PC-9 (cell line): Measurements from ENCODE around the gene PPP2R2B. TPM values are rescaled to one million over a fixed set of nuclear protein-coding genes. Genes with fewer than 3 reads are reported as not detected.

Experiments
- BruUV-seq: library from RNA; stranded (reverse); fragments of 400-500 nt; replicated peaks from 2 replicates; lab custom pipeline; 2021; lab: Mats Ljungman, UMichigan
- CTCF ChIA-PET: fragments of 300-600 bp; sonication (Branson Sonifier 250); formaldehyde crosslinking; loops from one replicate; lab custom pipeline; 2022; ENCODE audit warnings: antibody characterized with exemption; lab: Charles Lee
- POLR2A ChIA-PET: fragments of 300-600 bp; sonication (Branson Sonifier 250); formaldehyde crosslinking; loops from one replicate; lab custom pipeline; 2022; ENCODE audit warnings: antibody characterized with exemption; ENCODE audit not compliant: unreplicated experiment; lab: Charles Lee
- DNase-seq, 2 experiments: peaks; one replicate each; pipeline versions ENCODE4 v3.0.0 to v3.0.0-alpha.2; 2015 to 2022; ENCODE audit warnings: mixed read lengths in 1 of 2
- H2AFZ ChIP-seq: fragments of 200-600 bp; sonication (generic); 2 replicates; pipeline ENCODE4 v1.8.1; 2017; ENCODE audit warnings: antibody characterized with exemption
- H3F3A ChIP-seq: fragments of 200-600 bp; sonication (generic); 2 replicates; pipeline ENCODE4 v1.8.1; 2017; ENCODE audit warnings: antibody characterized with exemption, mild to moderate bottlenecking, low read depth; ENCODE audit not compliant: insufficient read depth
- H3K27ac ChIP-seq: fragments of 200-600 bp; sonication (generic); 2 replicates; pipeline ENCODE4 v1.6.1; 2016; ENCODE audit warnings: mixed run types
- H3K27me3 ChIP-seq: fragments of 200-600 bp; sonication (generic); 2 replicates; pipeline ENCODE4 v1.6.1; 2016; ENCODE audit warnings: low read depth, mixed run types; ENCODE audit not compliant: insufficient read depth
- H3K36me3 ChIP-seq: fragments of 200-600 bp; sonication (generic); 2 replicates; pipeline ENCODE4 v1.6.1; 2016; ENCODE audit warnings: low read depth, mixed run types
- H3K4me1 ChIP-seq: fragments of 200-600 bp; sonication (generic); replicated peaks from 2 replicates; pipeline ENCODE4 v1.6.1; 2016; ENCODE audit warnings: mixed run types; ENCODE audit not compliant: insufficient read depth
- H3K4me2 ChIP-seq: fragments of 200-600 bp; sonication (generic); 2 replicates; pipeline ENCODE4 v1.6.1; 2017; ENCODE audit warnings: mixed run types
- H3K4me3 ChIP-seq: fragments of 200-600 bp; sonication (generic); 2 replicates; pipeline ENCODE4 v1.6.1; 2016; ENCODE audit warnings: mixed run types
- H3K79me2 ChIP-seq: fragments of 200-600 bp; sonication (generic); 2 replicates; pipeline ENCODE4 v1.6.1; 2017; ENCODE audit warnings: low read depth, mixed run types
- H3K9me2 ChIP-seq: fragments of 200-600 bp; sonication (generic); 2 replicates; pipeline ENCODE4 v1.8.1; 2017; ENCODE audit warnings: mild to moderate bottlenecking; ENCODE audit not compliant: insufficient read depth
- H3K9me3 ChIP-seq: fragments of 200-600 bp; sonication (generic); 2 replicates; pipeline ENCODE4 v1.8.1; 2016; ENCODE audit warnings: low read depth; ENCODE audit not compliant: insufficient read depth
- H4K20me1 ChIP-seq: fragments of 200-600 bp; sonication (generic); 2 replicates; pipeline ENCODE4 v1.8.1; 2017; ENCODE audit not compliant: insufficient read depth
- CTCF ChIP-seq: fragments of 200-600 bp; sonication (generic); conservative IDR thresholded peaks from 2 replicates; pipeline ENCODE4 v1.6.1; 2017; ENCODE audit warnings: mixed run types, antibody characterized with exemption, mild to moderate bottlenecking, moderate library complexity
- EZH2 ChIP-seq: fragments of 200-600 bp; sonication (generic); IDR thresholded peaks from 2 replicates; pipeline ENCODE4 v1.8.0; 2017; ENCODE audit warnings: antibody characterized with exemption, low read depth
- intact Hi-C: fragments of 100-400 bp; cut with micrococcal nuclease; formaldehyde crosslinking; loops from one replicate; pipeline ENCODE4 v1.10.0; 2022; ENCODE audit not compliant: unreplicated experiment
- total RNA-seq: library from RNA; stranded (reverse); gene quantifications from 2 replicates; pipeline ENCODE4 v1.2.3, GENCODE V29; 2021

Gene PPP2R2B
- total RNA-seq, 1 experiment from 2014 or later: not detected

- Histone ChIP-seq H2AFZ (no peak overlapping the region), H3K9me3 (no peaks in the 10 kb centered on the region), H3K27me3 (no peaks in the 10 kb centered on the region), H3K4me2 (no peak overlapping the region; the same call in 1 of the 2 replicates), H3K79me2 (no peaks in the 10 kb centered on the region), H3K9me2 (no peaks in the 10 kb centered on the region; the same call in 1 of the 2 replicates), H3F3A (peaks cover 8% of the 10 kb centered on the region; the same call in 1 of the 2 replicates), H3K36me3 (no peaks in the 10 kb centered on the region; the same call in 1 of the 2 replicates), H3K4me1 (peaks cover 17% of the 10 kb centered on the region), H4K20me1 (no peaks in the 10 kb centered on the region), H3K4me3 (no peak overlapping the region), H3K27ac (peak overlapping the region; percentile 1; the same call in 1 of the 2 replicates)
- CTCF ChIA-PET: no interaction called here
- intact Hi-C loops: no loop called here
- TF ChIP-seq CTCF (no peak), EZH2 (no peak)
- POLR2A ChIA-PET: no interaction called here
- peak in 1 of 2 experiments; percentile 25 for DNase-seq
- no TSS peak for BruUV-seq
Measured at GRCh38 chr5:146722361-146722779, 156.2 kb downstream of the PPP2R2B start.

GRCh38 chr5:146721073-146721815 is 157.3 kb downstream of the PPP2R2B start:
- Histone ChIP-seq H3K27ac (no peak overlapping the region), H3K9me2 (no peaks in the 10 kb centered on the region; the same call in 1 of the 2 replicates), H3K9me3 (no peaks in the 10 kb centered on the region), H3F3A (peaks cover 8% of the 10 kb centered on the region; the same call in 1 of the 2 replicates), H4K20me1 (no peaks in the 10 kb centered on the region), H2AFZ (no peak overlapping the region), H3K27me3 (no peaks in the 10 kb centered on the region), H3K4me3 (no peak overlapping the region), H3K4me1 (peaks cover 17% of the 10 kb centered on the region), H3K79me2 (no peaks in the 10 kb centered on the region), H3K36me3 (no peaks in the 10 kb centered on the region; the same call in 1 of the 2 replicates), H3K4me2 (no peak overlapping the region; the same call in 1 of the 2 replicates)
- TF ChIP-seq CTCF (no peak), EZH2 (no peak)
- BruUV-seq: no TSS peak
- POLR2A ChIA-PET: no interaction called here
- no peak for DNase-seq
- CTCF ChIA-PET: no interaction called here
- intact Hi-C loops: no loop called here

GRCh38 chr5:146720107-146720506 is 158.4 kb downstream of the PPP2R2B start:
- intact Hi-C loops: no loop called here
- CTCF ChIA-PET: no interaction called here
- TF ChIP-seq CTCF: no peak
- no peak for TF ChIP-seq EZH2
- no peak overlapping the region for H3K4me2 ChIP-seq
- no peaks in the 10 kb centered on the region for H3K27me3 ChIP-seq
- no peak for DNase-seq
- no peaks in the 10 kb centered on the region; the same call in 1 of the 2 replicates for H3K36me3 ChIP-seq
- no peaks in the 10 kb centered on the region for H3K9me2 ChIP-seq
- no peaks in the 10 kb centered on the region for H4K20me1 ChIP-seq
- no TSS peak for BruUV-seq
- H2AFZ ChIP-seq: no peak overlapping the region
- H3K79me2 ChIP-seq: no peaks in the 10 kb centered on the region
- no peak overlapping the region for H3K27ac ChIP-seq
- no peaks in the 10 kb centered on the region for H3K9me3 ChIP-seq
- POLR2A ChIA-PET: no interaction called here
- peaks cover 8% of the 10 kb centered on the region; the same call in 1 of the 2 replicates for H3F3A ChIP-seq
- H3K4me3 ChIP-seq: no peak overlapping the region
- peaks cover 17% of the 10 kb centered on the region for H3K4me1 ChIP-seq
